ENCODE results near the gene NQO2. TPM values are rescaled to one million over a fixed set of nuclear protein-coding genes. Genes with fewer than 3 reads are reported as not detected.
"Not testable (repeated sequence)": the region's sequence is repeated elsewhere in the genome, so short reads cannot be mapped to it uniquely, and the experiment has no call there.

NQO2 gene
- total RNA-seq, 2 donors from 2014 or later, result 25.1 to 29.3 TPM

DNA sequence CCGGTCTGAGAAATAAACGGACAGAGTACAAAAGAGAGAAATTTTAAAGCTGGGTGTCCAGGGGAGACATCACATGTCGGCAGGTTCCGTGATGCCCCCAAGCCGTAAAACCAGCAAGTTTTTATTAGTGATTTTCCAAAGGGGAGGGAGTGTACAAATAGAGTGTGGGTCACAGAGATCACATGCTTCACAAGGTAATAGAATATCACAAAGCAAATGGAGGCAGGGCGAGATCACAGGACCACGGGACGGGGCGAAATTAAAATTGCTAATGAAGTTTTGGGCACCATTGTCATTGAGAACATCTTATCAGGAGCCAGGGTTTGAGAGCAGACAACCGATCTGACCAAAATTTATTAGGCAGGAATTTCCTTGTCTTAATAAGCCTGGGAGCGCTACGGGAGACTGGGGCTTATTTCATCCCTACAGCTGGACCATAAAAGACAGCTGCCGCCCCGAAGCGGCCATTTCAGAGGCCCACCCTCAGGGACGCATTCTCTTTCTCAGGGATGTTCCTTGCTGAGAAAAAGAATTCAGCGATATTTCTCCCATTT lies 9.1 kb downstream of the NQO2 start:
- not testable (repeated sequence) for H3K27me3 Mint-ChIP-seq; H3K27ac Mint-ChIP-seq; ATAC-seq (replicated peaks); H3K9me3 Mint-ChIP-seq; H3K4me3 Mint-ChIP-seq
- H3K36me3 Mint-ChIP-seq (ENCODE audit: low read depth), result peaks cover 94% of the 10 kb centered on the region
- peaks cover 11% of the 10 kb centered on the region for H3K4me1 Mint-ChIP-seq

DNA sequence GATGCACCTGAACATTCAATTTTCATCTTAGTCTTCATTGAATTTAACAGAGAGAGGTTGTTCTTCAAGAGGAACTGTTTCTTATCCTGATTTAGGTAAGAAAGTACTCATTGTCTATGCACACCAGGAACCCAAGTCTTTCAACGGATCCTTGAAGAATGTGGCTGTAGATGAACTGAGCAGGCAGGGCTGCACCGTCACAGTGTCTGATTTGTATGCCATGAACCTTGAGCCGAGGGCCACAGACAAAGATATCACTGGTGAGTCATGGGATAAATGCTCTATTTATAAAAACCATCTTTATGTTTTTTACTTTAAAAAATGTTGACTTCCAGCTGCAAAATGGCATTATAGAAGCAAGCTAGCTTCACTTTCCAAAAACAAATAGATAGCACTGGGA lies 10.2 kb downstream of the NQO2 start:
- no peak overlapping the region for H3K27ac Mint-ChIP-seq
- H3K36me3 Mint-ChIP-seq (ENCODE audit: low read depth), result peaks cover 98% of the 10 kb centered on the region
- no peak overlapping the region for H3K4me3 Mint-ChIP-seq
- no peaks in the 10 kb centered on the region for H3K27me3 Mint-ChIP-seq
- ATAC-seq (replicated peaks), result no peak
- peaks cover 11% of the 10 kb centered on the region for H3K4me1 Mint-ChIP-seq
- no peaks in the 10 kb centered on the region for H3K9me3 Mint-ChIP-seq

DNA sequence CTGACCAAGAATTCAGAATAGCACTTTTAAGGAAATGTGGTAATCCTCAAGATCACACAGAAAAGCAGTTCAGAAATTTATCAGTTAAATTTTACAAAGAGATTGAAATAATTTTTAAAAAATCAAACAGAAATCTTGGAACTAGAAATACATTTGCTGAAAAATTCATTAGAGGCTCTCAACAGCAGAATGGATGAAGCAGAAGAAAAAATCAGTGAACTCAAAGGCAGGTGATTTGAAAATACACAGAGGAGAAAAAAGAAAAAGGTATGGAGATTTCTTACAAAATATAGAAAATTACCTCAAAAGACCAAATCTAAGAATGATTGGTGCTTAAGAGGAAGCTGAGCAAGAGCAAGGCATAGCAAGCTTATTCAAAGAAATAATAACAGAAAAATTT lies 11.5 kb downstream of the NQO2 start:
- no peak overlapping the region for H3K27ac Mint-ChIP-seq

DNA sequence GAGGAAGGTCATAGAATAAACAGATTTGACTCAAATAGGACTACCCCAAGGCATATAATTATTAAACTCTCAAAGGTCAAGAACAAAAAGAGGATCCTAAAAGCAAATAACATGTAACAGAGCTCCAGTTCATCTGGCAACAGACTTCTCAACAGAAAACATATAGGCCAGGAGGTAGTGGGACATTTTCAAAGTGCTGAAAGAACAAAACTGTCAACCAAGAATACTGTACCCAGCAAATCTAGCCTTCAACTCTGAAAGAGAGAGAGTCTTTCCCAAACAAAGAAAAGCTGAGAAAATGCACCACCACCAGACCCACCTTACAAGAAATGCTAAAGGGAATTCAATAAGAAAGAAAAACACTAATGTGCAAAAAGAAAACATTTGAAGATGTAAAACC lies 11.9 kb downstream of the NQO2 start:
- no peak for ATAC-seq (replicated peaks)
- Mint-ChIP-seq H3K27me3 (no peaks in the 10 kb centered on the region), H3K27ac (no peak overlapping the region), H3K36me3 (ENCODE audit: low read depth) (peaks cover 96% of the 10 kb centered on the region), H3K9me3 (no peaks in the 10 kb centered on the region), H3K4me3 (no peak overlapping the region), H3K4me1 (peaks cover 5% of the 10 kb centered on the region)

More for the DNA sequence above, 11.5 kb downstream of the NQO2 start:
- H3K36me3 Mint-ChIP-seq (ENCODE audit: low read depth), result peaks cover 98% of the 10 kb centered on the region
- ATAC-seq (replicated peaks), result no peak
- H3K4me3 Mint-ChIP-seq, result no peak overlapping the region
- no peaks in the 10 kb centered on the region for H3K27me3 Mint-ChIP-seq
- peaks cover 5% of the 10 kb centered on the region for H3K4me1 Mint-ChIP-seq
- no peaks in the 10 kb centered on the region for H3K9me3 Mint-ChIP-seq

DNA sequence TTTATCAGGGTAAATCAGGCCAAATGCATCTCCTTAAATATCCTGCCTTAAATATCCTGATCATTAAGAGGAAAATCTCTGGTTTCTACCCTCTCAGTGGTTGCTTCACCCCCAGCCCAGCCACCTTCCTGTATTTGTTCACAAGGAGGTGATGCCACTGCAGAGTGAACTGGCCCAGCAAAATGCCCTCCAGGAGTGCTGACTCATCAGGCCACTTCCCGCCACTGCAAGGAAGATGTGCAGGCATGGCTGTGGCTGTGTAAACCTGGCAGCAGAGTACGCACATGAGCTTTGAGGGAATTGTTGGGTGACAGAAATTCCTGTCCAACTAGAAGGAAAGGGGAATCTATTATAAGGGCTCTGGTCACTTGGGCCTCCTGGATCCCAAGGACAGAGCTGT lies 13.8 kb downstream of the NQO2 start:
- peaks cover 5% of the 10 kb centered on the region for H3K4me1 Mint-ChIP-seq
- H3K27ac Mint-ChIP-seq, result peak overlapping the region; percentile 26
- H3K36me3 Mint-ChIP-seq (ENCODE audit: low read depth), result peaks cover 95% of the 10 kb centered on the region
- no peak overlapping the region for H3K4me3 Mint-ChIP-seq
- ATAC-seq (replicated peaks), result peak; percentile 58
- H3K9me3 Mint-ChIP-seq, result no peaks in the 10 kb centered on the region
- H3K27me3 Mint-ChIP-seq, result no peaks in the 10 kb centered on the region

DNA sequence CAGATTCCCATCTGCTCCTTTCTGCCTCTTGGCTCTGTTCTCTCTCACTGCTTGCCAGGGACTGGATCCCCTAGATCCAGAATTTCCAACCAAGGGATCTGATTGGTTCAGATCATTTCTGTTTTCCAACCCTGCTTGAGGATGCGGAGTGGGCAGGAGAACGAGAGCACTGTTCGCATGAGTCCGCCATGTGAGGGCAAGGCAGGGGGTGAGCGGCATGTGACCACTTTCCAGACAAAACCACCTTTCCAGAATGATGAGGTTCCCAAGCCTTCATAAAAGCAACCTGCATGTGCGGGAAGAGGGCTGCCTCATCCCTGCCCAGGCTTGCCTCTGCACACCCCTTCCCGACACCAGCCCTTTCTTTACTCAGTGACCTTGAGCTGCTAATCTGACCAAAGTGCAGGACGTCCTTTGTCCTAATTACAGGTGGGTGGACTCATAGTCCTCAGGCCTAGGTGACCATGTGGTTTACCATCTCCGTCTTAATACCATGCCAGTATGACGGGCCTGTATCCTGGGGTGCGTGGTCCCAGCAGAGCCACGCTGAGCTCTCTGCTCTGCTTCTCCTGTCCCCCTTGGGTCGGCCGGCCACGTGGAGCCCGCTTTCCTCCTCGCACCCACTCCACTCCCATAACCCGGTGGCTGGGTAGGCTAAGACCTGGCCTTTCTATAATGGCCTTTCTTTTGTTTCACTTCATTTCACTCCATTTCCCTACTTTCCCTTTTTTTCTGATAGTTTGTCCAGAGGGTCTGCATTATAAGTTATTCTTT lies 14.4 kb downstream of the NQO2 start:
- peaks cover 89% of the 10 kb centered on the region for H3K36me3 Mint-ChIP-seq (ENCODE audit: low read depth)
- no peak overlapping the region for H3K27ac Mint-ChIP-seq
- no peak overlapping the region for H3K4me3 Mint-ChIP-seq
- no peaks in the 10 kb centered on the region for H3K27me3 Mint-ChIP-seq
- no peaks in the 10 kb centered on the region for H3K9me3 Mint-ChIP-seq
- H3K4me1 Mint-ChIP-seq, result peaks cover 5% of the 10 kb centered on the region
- ATAC-seq (replicated peaks), result no peak

DNA sequence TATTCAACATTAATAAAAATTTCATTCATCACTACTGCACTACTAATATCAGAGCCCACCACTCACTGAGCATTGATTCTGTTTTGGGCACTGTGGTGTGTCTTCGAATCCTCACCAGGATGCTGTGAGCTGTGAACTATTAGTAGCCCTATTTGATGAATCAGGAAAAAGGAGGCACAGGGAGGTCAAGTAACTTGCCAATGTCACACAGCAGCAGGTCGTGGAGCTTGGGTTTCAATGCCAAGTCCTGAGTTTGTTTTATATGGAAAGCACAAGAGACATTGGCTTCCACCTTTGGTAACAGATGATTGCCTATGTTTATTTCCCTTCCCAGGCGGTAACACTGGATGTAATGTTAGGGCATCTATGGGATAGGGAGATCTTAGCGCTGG lies 15.0 kb downstream of the NQO2 start:
- peaks cover 88% of the 10 kb centered on the region for H3K36me3 Mint-ChIP-seq (ENCODE audit: low read depth)
- H3K9me3 Mint-ChIP-seq, result no peaks in the 10 kb centered on the region
- no peak overlapping the region for H3K4me3 Mint-ChIP-seq
- no peaks in the 10 kb centered on the region for H3K27me3 Mint-ChIP-seq
- peaks cover 5% of the 10 kb centered on the region for H3K4me1 Mint-ChIP-seq
- H3K27ac Mint-ChIP-seq, result no peak overlapping the region
- ATAC-seq (replicated peaks), result no peak

DNA sequence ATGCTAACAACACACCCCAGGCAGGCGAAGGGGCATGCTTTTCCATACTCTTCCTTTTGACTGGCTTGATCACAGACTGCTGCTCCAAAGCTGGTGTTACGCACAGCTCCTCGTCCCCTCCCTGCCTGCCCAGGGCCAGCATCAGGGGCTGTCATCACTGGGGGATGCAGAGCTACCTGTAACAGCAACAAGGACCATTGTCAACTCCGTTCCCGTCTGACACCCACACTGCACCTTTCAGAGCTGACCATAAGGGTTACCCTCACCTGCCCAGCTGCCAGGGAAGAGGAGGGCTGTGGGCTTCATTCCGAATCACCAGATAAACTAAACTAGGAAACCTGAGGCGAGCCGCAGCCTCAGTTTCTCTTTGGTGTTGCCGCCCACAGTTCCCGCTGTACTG lies 15.4 kb downstream of the NQO2 start:
- no peak for ATAC-seq (replicated peaks)
- Mint-ChIP-seq H3K27ac (no peak overlapping the region), H3K4me1 (peaks cover 5% of the 10 kb centered on the region), H3K27me3 (no peaks in the 10 kb centered on the region), H3K4me3 (no peak overlapping the region), H3K36me3 (ENCODE audit: low read depth) (peaks cover 88% of the 10 kb centered on the region), H3K9me3 (no peaks in the 10 kb centered on the region)

DNA sequence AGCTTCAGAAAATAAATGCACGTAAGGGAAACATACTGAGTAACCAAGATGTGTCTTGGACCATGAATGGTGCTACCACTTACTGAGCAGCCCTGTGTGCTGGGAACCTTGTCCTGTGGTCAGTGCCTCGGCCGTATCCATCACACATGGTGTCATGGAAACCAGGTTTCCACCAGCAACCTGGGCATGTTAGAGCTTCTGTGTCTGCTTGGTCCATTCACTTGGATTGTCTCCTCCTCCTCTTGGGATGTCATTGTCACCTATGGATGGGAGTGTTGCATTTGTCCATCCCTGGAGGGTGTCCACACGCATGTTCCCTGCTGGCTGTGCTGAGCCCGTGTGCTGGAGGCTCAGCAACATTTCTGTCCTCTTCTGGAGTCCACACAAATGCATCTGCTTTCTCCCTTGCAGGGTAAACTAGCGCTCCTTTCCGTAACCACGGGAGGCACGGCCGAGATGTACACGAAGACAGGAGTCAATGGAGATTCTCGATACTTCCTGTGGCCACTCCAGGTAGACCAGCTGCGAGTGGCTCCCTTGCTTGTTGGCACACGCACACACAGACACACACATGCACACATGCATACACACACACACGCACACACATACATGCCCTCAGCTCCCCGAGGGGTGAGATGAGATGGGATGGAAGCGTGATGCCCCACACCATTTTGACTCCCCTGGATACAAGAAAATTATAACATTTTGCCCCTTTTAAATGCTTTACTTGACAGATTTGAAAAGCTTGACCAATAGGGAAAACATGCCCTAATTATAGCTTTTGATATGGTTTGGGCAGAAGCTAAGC lies 17.0 kb downstream of the NQO2 start:
- H3K27ac Mint-ChIP-seq, result no peak overlapping the region
- no peaks in the 10 kb centered on the region for H3K27me3 Mint-ChIP-seq
- H3K9me3 Mint-ChIP-seq, result no peaks in the 10 kb centered on the region
- H3K4me3 Mint-ChIP-seq, result no peak overlapping the region
- peaks cover 5% of the 10 kb centered on the region for H3K4me1 Mint-ChIP-seq
- ATAC-seq (replicated peaks), result no peak
- peaks cover 80% of the 10 kb centered on the region for H3K36me3 Mint-ChIP-seq (ENCODE audit: low read depth)

DNA sequence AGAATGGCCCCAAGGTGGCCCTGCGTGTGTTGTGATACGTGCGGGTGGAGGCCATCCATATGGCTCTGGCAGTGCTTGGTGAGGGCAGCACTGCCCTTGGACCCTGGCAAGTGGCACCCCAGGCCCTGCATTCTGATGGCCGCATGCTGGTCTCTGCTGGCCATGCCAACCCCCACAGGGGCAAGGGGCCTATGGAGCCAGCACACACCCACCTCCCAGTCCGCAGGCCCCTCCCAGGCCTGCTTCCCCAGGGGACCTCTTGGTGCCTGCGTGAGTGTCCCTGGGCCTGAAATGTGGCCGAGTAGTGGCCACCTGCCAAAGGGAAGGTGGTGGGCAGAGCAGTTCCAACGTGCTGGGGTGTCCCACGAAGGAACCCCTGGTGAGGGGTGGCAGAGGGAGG lies 17.6 kb downstream of the NQO2 start:
- no peaks in the 10 kb centered on the region for H3K9me3 Mint-ChIP-seq
- H3K27ac Mint-ChIP-seq, result no peak overlapping the region
- H3K4me3 Mint-ChIP-seq, result no peak overlapping the region
- H3K4me1 Mint-ChIP-seq, result peaks cover 5% of the 10 kb centered on the region
- no peak for ATAC-seq (replicated peaks)
- H3K27me3 Mint-ChIP-seq, result no peaks in the 10 kb centered on the region
- H3K36me3 Mint-ChIP-seq (ENCODE audit: low read depth), result peaks cover 77% of the 10 kb centered on the region

DNA sequence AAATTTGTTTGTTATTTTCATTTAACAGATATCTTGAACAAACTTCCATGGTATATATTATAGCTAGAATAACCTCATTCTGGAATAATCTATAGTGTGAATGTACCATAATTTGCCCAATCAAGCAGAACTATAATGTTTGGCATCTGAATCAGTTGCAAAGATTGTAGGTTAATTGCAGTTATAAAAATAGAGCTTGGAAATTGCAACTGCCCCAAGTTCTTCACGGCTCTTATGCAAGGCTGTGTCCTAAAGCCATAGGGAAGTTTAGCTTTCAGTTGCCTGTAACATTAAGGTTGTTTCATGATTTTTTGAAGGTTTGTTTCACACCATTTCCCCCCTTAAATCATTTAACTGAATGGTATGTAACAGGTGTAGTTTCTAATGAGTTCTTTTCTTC lies 19.4 kb downstream of the NQO2 start:
- Mint-ChIP-seq H3K4me1 (peaks cover 12% of the 10 kb centered on the region), H3K9me3 (no peaks in the 10 kb centered on the region), H3K27me3 (no peaks in the 10 kb centered on the region), H3K27ac (no peak overlapping the region), H3K36me3 (ENCODE audit: low read depth) (peaks cover 78% of the 10 kb centered on the region), H3K4me3 (no peak overlapping the region)
- no peak for ATAC-seq (replicated peaks)

DNA sequence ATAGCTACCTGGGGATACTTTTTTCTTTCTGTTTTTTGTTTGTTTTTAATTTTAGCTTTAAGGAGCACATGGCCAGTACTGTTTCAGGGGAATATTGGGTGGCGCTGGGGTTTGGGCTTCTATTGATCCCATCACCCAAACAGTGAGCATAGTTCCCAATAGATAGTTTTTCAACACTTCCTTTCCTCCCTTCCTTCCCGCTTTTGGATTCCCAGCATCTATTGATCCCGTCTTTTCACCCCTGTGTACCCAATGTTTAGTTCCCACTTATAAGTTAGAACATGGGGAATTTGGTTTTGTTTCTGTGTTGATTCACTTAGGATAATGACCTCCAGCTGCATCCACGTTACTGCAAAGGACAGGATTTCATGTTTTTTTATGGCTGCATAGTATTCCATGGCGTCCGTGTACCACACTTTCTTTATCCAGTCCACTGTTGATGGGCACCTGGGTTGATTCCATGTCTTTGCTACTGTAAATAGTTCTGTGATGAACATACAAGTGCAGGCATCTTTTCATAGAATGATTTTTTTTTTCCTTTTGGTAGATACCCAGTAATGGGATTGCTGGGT lies 20.1 kb downstream of the NQO2 start:
- no peak overlapping the region for H3K4me3 Mint-ChIP-seq
- H3K4me1 Mint-ChIP-seq, result peaks cover 12% of the 10 kb centered on the region
- no peak overlapping the region for H3K27ac Mint-ChIP-seq
- no peaks in the 10 kb centered on the region for H3K27me3 Mint-ChIP-seq
- H3K36me3 Mint-ChIP-seq (ENCODE audit: low read depth), result peaks cover 70% of the 10 kb centered on the region
- ATAC-seq (replicated peaks), result no peak
- H3K9me3 Mint-ChIP-seq, result no peaks in the 10 kb centered on the region

DNA sequence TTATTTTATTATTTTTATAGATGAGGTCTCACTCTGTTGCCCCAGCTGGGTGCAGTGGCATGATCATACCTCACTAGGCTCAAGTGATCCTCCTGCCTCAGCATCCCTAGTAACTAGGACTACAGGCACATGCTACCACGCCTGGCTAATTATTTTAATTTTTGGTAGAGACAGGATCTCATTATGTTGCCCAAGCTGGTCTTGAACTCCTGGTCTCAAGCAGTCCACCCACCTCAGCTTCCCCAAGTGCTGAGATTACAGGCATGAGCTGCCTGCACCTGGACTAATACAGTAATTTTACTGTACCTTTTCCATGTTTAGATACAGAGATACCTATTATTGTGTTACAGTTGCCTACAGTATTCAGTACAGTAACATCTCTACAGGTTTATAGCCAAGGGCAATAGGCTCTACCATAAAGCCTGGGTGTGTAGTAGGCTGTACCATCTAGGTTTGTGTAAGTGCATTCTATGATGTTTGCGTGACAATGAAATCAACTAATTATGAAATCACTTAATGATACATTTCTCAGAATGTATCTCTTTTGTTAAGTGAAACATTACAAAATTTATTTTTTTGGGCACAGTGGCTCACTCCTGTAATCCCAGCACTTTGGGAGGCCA lies 21.4 kb downstream of the NQO2 start:
- H3K36me3 Mint-ChIP-seq (ENCODE audit: low read depth), result peaks cover 58% of the 10 kb centered on the region
- H3K4me3 Mint-ChIP-seq, result not testable (repeated sequence)
- H3K4me1 Mint-ChIP-seq, result peaks cover 18% of the 10 kb centered on the region

More for the DNA sequence above, 21.4 kb downstream of the NQO2 start:
- not testable (repeated sequence) for ATAC-seq (replicated peaks); H3K27me3 Mint-ChIP-seq; H3K27ac Mint-ChIP-seq; H3K9me3 Mint-ChIP-seq

Data from activated T-helper 17 cell treated with anti-CD3 and anti-CD28 coated beads, Interleukin-2, amount 50 U/mL, for 72 hours (primary cell).